ENCODE results near the gene MCF2.
"Not testable (repeated sequence)": the region's sequence is repeated elsewhere in the genome, so short reads cannot be mapped to it uniquely, and the experiment has no call there.

MCF2 gene

GRCh38 chrX:139708067-139708466 is at the start of gene MCF2:
Gene MCF2 (minus strand): TSS chrX:139708167. CDS start chrX:139651744, 56,423 bp downstream.
- DNase-seq (ENCODE audit: low read depth) = no peak

DNA sequence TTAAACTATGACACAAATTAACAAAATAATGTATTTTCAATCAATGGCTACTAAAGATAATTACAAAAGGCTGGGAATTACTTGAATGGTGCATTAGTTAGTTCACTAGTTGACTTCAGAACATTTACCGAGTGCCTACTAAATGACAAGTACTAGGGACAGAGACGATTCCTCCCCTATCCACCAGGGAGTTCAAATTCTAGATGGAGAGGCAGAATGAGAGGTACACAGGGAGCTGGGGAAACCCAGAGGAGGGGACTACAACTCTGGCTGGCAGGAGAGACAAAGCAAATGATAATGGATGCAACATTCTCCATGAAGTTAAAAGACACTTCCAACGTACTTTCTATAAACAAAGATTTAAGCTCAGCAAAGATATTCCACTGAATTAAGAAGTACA is 43.1 kb upstream of the MCF2 start:
- no peak for DNase-seq (ENCODE audit: low read depth)

DNA sequence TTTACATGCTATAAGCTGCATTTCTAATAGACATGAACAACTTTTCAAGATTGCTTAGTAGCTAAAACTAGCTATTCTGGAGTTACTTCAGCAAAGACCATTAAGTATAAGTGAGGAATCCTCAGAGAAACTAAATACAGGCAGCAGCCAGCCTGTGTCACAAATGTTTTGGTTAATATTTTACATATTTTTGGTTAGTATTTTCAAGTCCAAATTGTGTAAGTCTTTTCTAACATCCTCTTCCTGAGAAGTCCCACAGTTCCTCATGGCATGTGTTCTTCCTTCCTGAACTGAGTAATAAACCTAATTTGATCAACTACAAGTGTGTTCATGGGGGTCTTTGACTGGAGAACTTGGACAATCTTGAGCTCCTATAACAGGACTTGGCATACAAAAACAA is 42.4 kb upstream of the MCF2 start:
- no peak for DNase-seq (ENCODE audit: low read depth)

DNA sequence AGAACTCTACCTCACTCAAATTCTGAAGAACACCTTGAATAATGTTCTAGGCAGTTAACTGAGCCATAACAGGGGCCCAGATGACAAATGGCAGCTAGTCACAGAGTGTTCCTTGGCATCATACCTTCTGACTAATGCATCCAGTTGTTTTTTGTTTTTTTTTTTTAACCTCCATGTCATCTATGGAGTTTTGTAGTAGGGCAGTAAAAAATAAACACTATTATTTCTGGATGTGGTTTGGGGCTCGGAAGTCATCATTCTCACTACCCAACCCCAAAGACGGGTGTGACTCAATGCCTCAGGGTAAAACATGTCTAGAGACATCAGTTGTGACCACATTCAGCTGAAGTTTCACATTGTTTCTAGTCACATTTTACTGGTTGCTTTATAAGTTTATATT is 31.2 kb upstream of the MCF2 start:
- no peak for DNase-seq (ENCODE audit: low read depth)

DNA sequence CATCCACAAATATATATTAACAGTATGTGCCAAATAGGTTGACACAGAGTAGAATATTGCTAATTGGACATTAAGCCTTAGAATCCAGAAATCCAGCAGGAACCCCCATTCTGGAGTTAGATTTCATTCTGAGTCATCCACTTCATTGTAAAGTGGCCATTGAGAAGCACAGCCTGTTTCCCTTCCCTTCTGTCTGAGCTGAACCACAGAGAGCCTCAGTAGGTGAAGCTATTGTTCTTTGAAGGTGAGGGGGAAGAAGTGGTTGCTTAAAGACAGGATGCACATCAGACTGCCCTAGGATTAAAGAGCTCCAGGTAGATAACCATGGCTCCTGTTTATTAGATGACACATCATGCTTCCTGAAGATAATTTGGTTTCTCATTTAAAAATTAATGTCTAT is 30.6 kb upstream of the MCF2 start:
- no peak for DNase-seq (ENCODE audit: low read depth)

- no peak for DNase-seq (ENCODE audit: low read depth)
Observed at GRCh38 chrX:139736151-139736550, 28.2 kb upstream of the MCF2 start.

DNA sequence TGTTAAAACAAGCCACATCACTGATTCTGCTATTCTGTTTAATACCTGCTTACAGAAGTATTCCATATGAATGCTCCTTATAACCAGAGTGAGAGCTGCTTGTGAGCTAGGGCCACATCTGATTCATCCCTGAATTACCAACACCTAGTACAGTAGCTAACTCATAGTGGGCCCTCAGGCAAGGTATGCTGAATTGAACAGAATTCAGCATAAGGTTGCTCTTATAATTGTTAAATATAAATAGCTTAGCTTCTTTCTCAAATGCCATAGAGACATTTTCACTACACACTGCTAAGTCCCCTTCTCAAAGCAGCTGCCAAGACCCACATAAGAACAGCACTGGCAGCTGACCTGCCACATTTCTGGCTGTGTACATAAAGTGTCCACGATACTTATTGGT is 27.0 kb upstream of the MCF2 start:
- DNase-seq (ENCODE audit: low read depth) = no peak

DNA sequence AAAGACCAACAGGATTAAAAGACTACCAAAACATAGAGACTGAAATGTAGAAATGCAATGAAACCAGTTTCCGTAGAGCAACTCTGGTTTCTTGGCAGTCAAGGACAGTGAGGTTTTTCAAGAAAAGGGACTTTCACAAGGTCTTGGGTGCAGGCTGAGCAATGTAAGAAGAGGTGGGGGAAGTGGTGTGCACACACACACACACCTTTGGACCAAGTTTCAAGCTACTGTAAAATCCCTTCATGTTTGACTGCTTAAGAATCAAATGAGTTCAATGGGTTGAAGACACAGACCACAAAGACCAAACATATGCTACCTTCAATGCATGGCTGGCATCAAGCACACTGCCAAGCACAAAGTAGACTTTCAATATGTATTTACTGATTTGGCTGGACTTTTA is 17.8 kb upstream of the MCF2 start:
- DNase-seq (ENCODE audit: low read depth) = no peak

- DNase-seq (ENCODE audit: low read depth) = no peak
Observed at GRCh38 chrX:139724626-139725025, 16.7 kb upstream of the MCF2 start.

GRCh38 chrX:139720979-139721378 is 13.0 kb upstream of the MCF2 start:
- no peak for DNase-seq (ENCODE audit: low read depth)

GRCh38 chrX:139720136-139720535 is 12.2 kb upstream of the MCF2 start:
- no peak for DNase-seq (ENCODE audit: low read depth)

DNA sequence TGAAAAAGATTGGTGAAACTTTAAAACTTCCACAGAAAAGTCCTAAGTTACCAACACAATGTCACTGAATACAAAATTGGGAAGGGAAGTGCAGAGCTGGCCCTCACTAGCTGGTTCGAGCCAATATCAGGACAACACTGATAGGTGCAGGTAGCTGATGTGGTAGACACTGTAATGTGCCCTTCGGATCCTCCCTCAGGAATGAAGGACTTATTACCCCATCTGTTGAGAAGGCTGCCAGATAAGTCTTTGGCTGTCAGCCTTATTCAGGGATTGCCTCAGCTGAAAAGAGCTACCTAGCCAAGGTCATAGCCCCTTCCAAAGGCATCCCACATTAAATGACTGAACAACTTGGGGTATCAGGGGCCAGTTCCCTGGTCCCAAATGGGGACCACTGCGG is 5.3 kb downstream of the MCF2 start:
- no peak for DNase-seq (ENCODE audit: low read depth)

- DNase-seq (ENCODE audit: low read depth) = no peak
Observed at GRCh38 chrX:139692908-139693307, 15.1 kb downstream of the MCF2 start.

DNA sequence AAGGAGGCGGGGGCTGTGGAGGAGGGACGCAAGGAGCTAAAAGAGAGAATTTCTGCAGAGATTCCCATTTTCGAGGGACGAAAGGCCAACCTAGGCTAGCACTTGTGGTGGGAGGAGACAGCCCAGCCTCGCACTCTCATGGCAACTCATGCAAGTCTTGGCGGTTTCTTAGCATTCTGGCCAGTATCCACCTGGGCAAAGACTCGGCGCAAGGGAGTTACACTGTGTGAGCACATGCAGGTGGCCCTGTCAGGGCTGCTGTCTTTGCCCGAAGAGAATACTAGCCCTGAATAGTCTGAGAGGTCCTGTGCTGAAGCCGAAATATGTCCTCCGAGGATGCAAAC is 15.5 kb downstream of the MCF2 start:
- DNase-seq (ENCODE audit: low read depth) = no peak

GRCh38 chrX:139691843-139692505 is 16.0 kb downstream of the MCF2 start:
- DNase-seq (ENCODE audit: low read depth) = no peak

- DNase-seq (ENCODE audit: low read depth) = no peak
Observed at GRCh38 chrX:139691493-139691842, 16.5 kb downstream of the MCF2 start.

- DNase-seq (ENCODE audit: low read depth) = not testable (repeated sequence)
Observed at GRCh38 chrX:139685175-139685574, 22.8 kb downstream of the MCF2 start.

DNA sequence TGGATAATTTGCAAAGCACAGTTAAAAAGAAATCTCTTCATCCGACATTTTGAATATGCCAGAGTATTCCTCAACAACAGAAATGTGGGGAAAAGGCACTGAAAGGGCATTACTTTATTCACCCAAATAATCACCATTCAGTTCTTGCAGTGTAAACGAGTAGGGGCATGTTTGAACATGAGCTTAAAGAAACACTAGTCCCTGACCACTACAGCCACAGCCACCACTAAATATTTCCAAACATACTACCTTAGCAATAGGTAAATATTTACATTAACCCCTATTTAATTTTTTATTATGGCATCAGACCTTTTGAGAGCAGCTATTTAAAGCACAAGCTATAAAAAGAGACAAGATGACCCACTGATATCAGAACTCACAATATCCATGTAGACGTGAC is 27.6 kb downstream of the MCF2 start:
- DNase-seq (ENCODE audit: low read depth) = no peak

- no peak for DNase-seq (ENCODE audit: low read depth)
Observed at GRCh38 chrX:139647597-139647996, 60.4 kb downstream of the MCF2 start.

- DNase-seq (ENCODE audit: low read depth) = no peak
Observed at GRCh38 chrX:139642241-139642927, 65.6 kb downstream of the MCF2 start.

- DNase-seq (ENCODE audit: low read depth) = no peak
Observed at GRCh38 chrX:139640259-139640658, 67.7 kb downstream of the MCF2 start.

DNA sequence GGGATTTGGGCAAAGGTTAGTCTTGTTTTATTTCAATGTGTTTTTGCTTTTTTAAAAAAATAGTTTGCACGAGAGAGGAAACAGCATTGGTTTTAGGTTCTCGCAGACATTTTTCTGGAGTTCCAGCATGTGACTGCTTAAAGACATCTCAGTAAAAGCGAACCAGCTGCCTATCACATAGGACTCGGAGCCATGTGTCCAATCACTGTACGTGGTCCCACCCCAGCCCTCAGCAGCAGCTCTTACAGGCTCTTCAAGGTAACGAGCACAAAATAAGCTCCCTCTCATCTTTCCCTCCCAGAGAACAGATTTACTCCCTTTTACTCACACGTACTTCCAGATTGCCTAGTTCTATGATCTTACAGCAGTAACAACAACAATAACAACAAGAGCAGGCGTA is 68.7 kb downstream of the MCF2 start:
- no peak for DNase-seq (ENCODE audit: low read depth)

GRCh38 chrX:139600105-139600504 is 107.9 kb downstream of the MCF2 start:
- no peak for DNase-seq (ENCODE audit: low read depth)

GRCh38 chrX:139596068-139596467 is 111.9 kb downstream of the MCF2 start:
- no peak for DNase-seq (ENCODE audit: low read depth)
